GM19239 (cell line): ENCODE measurements around the gene TMEM258.

Experiments
- DNase-seq: peaks from one replicate; pipeline ENCODE4 v3.0.0; 2011; ENCODE audit warnings: low spot score; ENCODE audit not compliant: insufficient read length
- FAIRE-seq: peaks from 2 replicates; lab custom pipeline; 2011; peaks lifted over from hg19 to GRCh38; lab: Jason Lieb, UNC

Gene TMEM258

GRCh38 chr11:61745781-61746441 is 46.5 kb downstream of the TMEM258 start:
- FAIRE-seq (no peak), DNase-seq (no peak)

- FAIRE-seq (no peak), DNase-seq (no peak)
These were observed 47.7 kb downstream of the TMEM258 start for GRCh38 chr11:61744609-61745156.

GRCh38 chr11:61744181-61744580 is 48.2 kb downstream of the TMEM258 start:
- no peak for DNase-seq
- no peak for FAIRE-seq

- DNase-seq, result no peak
- FAIRE-seq, result no peak
These were observed 48.8 kb downstream of the TMEM258 start for GRCh38 chr11:61743486-61744095.

GRCh38 chr11:61742391-61742790 is 50.0 kb downstream of the TMEM258 start:
- DNase-seq (no peak), FAIRE-seq (no peak)

GRCh38 chr11:61739966-61740365 is 52.4 kb downstream of the TMEM258 start:
- FAIRE-seq (no peak), DNase-seq (no peak)

- DNase-seq (no peak), FAIRE-seq (no peak)
These were observed 53.0 kb downstream of the TMEM258 start for GRCh38 chr11:61739413-61739812.
